GM18861 (cell line): ENCODE data around the gene SPAG9.

Experiments used
- ATAC-seq: cut with Tn5 transposase; IDR thresholded peaks from one replicate; pipeline ENCODE4 v1.9.1; 2021; ENCODE audit not compliant: unreplicated experiment

Gene SPAG9

GRCh38 chr17:50955667-50956120, 165.0 kb downstream of the SPAG9 start:
- no peak for ATAC-seq

- no peak for ATAC-seq
These were observed 165.5 kb downstream of the SPAG9 start for GRCh38 chr17:50955160-50955559.

GRCh38 chr17:50954641-50955121, 166.0 kb downstream of the SPAG9 start:
- ATAC-seq: no peak

- no peak for ATAC-seq
These were observed 166.7 kb downstream of the SPAG9 start for GRCh38 chr17:50953831-50954601.

GRCh38 chr17:50953518-50953830, 167.2 kb downstream of the SPAG9 start:
- no peak for ATAC-seq

- ATAC-seq: no peak
These were observed 167.8 kb downstream of the SPAG9 start for GRCh38 chr17:50952889-50953288.

GRCh38 chr17:50952013-50952412, 168.7 kb downstream of the SPAG9 start:
- no peak for ATAC-seq

GRCh38 chr17:50949989-50950877, 170.4 kb downstream of the SPAG9 start:
- ATAC-seq: no peak

- no peak for ATAC-seq
These were observed 171.3 kb downstream of the SPAG9 start for GRCh38 chr17:50949128-50949988.

- ATAC-seq: no peak
These were observed 172.0 kb downstream of the SPAG9 start for GRCh38 chr17:50948711-50949110.

GRCh38 chr17:50947782-50948543, 172.7 kb downstream of the SPAG9 start:
- ATAC-seq: no peak

- no peak for ATAC-seq
These were observed 173.5 kb downstream of the SPAG9 start for GRCh38 chr17:50946891-50947781.

- no peak for ATAC-seq
These were observed 174.3 kb downstream of the SPAG9 start for GRCh38 chr17:50946223-50946890.

- ATAC-seq: no peak
These were observed 174.9 kb downstream of the SPAG9 start for GRCh38 chr17:50945779-50946222.

GRCh38 chr17:50944902-50945720, 175.6 kb downstream of the SPAG9 start:
- ATAC-seq: no peak

GRCh38 chr17:50944054-50944901, 176.4 kb downstream of the SPAG9 start:
- ATAC-seq: no peak

- ATAC-seq: no peak
These were observed 177.1 kb downstream of the SPAG9 start for GRCh38 chr17:50943575-50943933.
